Measurements from ENCODE around the gene PLCH1.

The PLCH1 gene

DNA sequence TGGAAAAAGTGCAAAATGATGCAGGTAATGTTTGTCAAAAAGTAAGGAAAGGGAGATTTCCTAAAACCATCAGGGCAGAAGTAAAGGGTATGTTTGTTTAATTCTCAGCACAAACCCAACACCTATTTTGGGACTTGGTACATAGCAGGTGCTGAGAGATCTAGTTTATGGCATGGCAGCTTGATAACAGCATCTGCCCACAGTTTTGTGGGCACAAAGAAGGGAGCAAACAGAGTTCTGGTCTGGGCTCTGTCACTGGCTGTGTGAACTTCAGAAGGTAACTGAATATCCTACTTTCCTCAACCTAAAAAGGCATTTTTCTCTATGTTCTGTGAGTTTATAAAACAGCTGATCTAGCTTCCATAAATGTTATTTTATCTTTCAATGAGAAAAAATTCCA, 141.6 kb downstream of the PLCH1 start:
- DNase-seq, result no peak

DNA sequence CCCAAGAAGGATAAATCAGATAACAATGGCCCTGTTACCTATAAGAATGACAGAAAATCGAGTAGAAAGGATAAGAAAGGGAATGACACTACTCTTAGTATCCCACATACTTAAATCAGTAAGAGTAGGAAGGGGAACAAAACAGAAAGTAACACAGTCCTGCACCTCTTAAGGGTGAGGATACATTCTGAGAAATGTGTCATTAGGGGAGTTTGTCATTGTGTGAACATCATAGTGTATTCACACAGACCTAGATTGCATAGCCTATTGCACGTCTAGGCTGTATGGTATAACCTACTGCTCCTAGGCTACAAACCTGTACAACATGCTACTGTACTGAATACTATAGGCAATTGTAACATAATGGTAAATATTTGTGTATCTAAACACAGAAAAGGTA, 142.6 kb downstream of the PLCH1 start:
- DNase-seq, result no peak

DNA sequence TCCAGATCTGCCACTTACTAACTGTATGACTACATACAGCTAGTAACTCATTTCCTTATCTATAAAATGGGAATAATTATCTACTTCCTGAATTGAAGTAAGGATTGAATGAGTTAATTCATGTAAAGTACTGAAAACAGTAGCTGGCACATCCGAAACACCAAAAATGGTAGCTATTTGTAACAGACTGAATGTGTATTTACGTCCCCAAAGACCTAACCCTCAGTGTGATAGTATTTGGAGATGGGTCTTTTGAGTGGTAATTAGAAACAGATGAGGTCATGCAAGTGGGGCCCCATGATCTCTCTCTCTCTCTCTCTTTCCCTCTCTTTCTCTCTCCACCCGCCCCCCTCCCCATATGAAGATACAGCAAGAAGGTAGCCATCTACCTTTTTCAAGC, 146.2 kb downstream of the PLCH1 start:
- no peak for DNase-seq

GRCh38 chr3:155596615-155597014, 148.3 kb downstream of the PLCH1 start:
- DNase-seq, result no peak

DNA sequence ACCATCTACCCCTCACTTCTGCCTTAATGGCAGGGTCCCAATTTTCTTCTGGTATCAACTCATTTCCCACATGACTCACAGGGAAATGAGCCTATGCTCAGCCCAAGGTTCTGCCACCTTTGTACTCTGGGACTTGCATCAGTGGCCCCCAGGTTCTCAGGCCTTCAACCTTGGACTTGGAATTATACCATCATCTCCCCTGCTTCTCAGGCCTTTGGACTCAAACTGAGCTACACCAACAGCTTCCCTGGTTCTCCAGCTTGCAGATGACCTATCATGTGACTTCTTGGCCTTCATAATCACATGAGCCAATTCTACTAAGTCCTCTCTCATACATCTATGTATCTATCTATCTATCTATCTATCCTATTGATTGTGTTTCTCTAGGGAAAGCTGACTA, 149.5 kb downstream of the PLCH1 start:
- DNase-seq, result no peak

GRCh38 chr3:155594526-155595187, 150.2 kb downstream of the PLCH1 start:
- DNase-seq, result no peak

GRCh38 chr3:155587581-155587980, 157.3 kb downstream of the PLCH1 start:
- no peak for DNase-seq

GRCh38 chr3:155585384-155585783, 159.5 kb downstream of the PLCH1 start:
- DNase-seq, result no peak

GRCh38 chr3:155581579-155581978, 163.3 kb downstream of the PLCH1 start:
- no peak for DNase-seq

DNA sequence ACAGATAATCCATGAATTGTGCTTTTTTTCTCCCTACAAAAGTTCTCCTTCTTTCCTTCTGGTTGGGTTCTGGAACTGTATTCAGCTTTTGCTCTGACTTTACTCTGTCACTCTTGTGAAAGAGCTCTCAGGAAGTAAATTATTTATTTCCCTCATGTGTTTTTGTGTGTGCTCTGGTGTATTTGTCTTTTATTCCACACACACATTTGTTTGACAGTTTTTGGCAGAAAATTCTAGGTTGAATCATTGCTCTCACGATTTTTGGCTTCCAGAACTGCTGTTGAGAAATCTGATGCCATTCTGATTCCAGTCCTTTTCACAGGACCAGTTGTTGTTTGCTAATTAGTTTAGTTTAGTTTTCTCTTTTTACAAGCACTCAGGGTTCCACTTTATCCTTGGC, 172.8 kb downstream of the PLCH1 start:
- DNase-seq, result no peak

DNA sequence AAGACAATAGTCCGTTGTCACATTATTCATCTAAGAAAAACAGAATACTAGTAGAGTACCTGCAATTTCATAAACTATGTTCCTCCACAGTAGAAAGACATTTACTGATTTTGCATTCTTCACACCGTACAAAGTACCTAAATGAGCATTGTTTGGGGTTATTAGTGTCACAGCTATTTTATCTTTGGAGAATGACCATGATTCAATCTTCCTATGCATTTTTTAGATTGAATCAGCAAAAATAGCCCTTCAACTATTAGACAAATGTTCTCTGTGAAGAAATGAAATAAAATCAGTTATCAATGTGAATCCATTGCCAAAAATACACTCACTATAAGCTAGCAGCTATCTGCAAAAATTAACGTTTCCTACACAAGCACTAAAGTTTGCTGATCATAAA, 176.6 kb downstream of the PLCH1 start:
- DNase-seq, result no peak

DNA sequence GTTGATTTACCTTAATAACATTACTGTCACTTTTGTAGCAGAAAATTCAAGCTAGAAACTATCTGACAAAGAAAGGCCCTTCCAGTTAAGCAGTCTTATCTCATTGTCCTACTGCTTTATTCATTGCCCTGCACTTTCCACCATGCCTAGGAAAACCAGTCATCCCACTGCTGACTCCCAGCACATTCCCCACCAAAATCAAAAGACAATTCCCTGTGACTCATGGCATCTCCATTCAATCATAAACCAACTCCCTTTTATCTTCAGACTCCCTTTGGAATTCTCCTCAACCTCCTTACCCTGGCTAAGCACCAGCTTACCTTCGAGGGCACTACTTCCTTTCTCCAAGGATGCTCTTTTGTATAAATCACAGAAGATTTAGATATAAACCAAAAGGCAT, 184.3 kb downstream of the PLCH1 start:
- no peak for DNase-seq

- DNase-seq, result no peak
These were observed 184.7 kb downstream of the PLCH1 start for GRCh38 chr3:155560135-155560534.

DNA sequence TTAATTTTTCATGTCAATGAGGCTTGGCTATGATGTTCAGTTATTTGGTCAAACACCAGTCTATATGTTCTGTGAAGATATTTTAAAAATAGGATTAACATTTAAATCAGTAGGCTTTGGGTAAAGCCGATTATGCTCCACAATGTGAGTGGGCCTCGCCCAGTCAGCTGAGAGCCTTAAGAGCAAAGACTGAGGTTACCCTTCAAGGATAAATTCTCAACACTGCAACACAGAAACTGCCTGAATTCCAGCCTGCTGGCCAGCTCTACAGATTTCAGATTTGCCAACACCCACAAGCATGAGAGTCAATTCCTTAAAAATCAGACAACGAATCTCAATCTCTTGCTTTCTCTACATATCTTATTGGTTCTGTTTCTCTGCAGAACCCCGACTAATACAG, 188.3 kb downstream of the PLCH1 start:
- DNase-seq, result no peak

DNA sequence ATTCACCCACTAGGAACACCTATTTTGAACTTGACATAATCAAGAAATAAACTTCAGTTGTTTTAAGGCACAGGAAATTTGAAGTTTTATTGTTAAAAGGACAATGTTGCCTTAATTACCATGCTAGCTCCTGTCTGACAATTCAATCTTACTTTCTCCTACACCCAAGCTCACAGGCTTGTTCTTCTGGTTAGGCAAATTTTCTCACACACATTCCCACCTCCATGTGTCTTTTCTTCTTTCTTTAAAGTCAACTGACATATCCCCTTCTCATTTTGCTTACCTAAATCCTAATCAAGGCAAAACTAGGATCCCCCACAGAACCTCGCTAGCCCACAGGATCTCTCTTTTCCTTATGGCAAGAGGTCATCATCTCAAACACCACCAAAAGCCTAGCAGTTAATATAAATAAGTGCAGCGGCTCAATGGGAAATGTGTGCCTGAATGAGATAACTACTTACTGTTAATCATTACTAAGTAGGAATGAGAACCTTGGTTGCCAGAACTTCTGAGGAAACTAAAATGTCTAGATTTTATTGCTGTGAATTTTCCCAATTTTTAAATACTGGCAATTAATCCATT, 189.3 kb downstream of the PLCH1 start:
- DNase-seq, result no peak

- DNase-seq, result no peak
These were observed 190.0 kb downstream of the PLCH1 start for GRCh38 chr3:155554777-155555451.

- DNase-seq, result no peak
These were observed 191.1 kb downstream of the PLCH1 start for GRCh38 chr3:155553780-155554179.

GRCh38 chr3:155553326-155553725, 191.5 kb downstream of the PLCH1 start:
- no peak for DNase-seq

DNA sequence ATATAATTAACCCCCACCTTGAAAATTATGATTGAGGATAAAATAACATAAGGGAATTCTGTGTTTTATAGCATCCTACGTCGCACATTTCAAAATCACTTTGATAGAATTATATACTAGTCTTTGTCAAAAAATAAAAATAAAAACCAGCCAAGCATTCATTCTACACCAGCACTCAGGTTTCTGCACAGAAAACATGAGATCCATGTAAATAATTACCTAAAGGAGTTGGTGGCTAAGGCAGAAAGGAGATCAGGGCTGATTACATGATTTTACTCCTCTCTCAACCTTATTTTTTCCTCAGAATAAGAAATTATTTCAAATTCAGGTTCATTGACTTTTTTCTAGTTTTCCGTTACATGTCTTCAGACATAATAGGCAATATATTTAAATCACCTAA, 194.5 kb downstream of the PLCH1 start:
- DNase-seq, result no peak

DNA sequence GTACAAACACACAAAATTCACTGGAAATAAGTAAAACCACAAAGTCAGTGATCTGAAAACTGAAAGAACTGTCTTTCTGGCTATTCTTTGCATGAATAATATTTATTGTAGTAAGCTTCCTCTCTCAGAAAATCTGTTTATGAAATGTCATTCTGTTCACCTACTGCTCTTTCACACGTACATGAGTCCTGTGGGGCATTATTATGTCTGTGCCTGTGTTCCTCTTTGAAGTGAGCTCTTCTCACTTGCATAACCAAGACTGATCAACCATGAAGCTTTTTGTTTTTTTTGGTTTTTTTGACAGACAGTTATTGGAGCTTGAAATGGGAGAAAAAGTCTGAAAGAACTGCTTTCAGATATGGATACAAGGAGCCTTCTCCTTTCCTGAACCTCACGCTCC, 195.8 kb downstream of the PLCH1 start:
- no peak for DNase-seq

- DNase-seq, result no peak
These were observed 196.7 kb downstream of the PLCH1 start for GRCh38 chr3:155548195-155548594.

DNA sequence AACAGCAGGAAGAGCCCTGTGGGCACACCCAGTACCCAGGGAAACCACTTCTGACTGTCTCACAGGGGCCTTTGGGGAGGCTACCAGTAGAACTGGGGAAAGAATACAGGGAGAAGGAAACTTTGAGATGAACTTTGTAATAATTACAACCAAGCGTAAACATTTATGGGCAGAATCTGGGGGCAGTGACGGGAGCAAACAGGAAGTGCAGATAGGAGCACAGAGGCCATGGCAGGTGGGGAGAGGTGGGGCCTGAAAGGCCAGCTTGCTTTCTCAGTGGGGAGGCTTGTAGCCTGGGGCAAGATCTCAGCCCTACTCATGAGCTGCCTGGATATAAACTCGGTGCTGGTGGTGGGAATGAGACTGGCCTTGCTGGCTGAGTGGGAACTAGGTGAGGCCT, 209.8 kb downstream of the PLCH1 start:
- no peak for DNase-seq

DNA sequence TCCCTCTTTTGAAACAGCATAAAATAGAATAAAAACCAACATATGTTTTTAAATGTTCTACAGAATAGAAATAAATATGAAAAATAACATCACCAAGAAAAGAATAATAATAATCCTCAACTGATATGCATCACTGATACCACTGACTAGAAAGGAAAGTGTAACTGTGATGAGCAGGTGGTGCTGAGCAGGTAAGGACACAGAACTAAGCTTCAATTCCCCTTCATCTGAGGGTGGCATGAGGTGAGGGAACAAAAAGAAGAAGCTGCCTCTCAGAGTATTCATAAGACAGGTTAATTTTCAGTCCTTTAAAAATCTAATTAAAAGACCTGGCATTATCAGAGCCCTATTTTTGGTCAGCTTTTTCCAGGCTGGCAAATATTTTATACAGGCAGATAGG, 216.3 kb downstream of the PLCH1 start:
- no peak for DNase-seq

DNA sequence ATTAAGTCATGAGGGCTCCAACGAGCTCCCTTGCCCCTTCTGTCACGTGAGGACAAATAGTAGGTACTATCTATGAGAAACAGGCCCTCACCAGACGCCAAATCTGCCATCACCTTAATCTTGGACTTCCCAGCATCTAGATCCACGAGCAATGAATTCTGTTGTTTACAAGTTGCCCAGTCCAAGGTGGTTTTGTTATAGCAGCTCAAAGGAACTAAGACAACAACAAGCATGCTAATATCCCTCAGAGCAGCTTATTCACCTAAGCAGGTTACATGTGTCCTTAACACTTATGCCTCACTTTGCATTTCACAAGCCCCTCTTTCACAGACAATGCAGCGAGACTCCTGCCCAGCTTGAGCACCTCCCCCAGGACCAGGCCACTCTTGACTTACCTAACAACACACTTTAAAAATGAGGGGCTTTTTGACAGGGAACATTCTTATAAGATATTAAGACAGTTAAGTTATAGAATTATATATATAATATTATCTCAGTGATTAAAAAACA, 219.5 kb downstream of the PLCH1 start:
- DNase-seq, result no peak

Data from activated gamma-delta T cell treated with Interleukin-2 at 50 U/mL for 16 hours (primary cell).